PFSK-1 (cell line): ENCODE results near the gene PAK1.

Experiments
- FOXP2 ChIP-seq: optimal IDR thresholded peaks from 2 replicates; pipeline ENCODE3; 2011; ENCODE audit warnings: borderline replicate concordance, control low read depth, inconsistent platforms; ENCODE audit not compliant: insufficient read depth; ENCODE audit errors: extremely low read length, extremely low read depth
- POLR2AphosphoS5 ChIP-seq: IDR thresholded peaks from 2 replicates; pipeline ENCODE4 v1.6.1; 2012; ENCODE audit warnings: low read depth, mild to moderate bottlenecking, control low read depth, low read length, moderate library complexity
- SIN3A ChIP-seq: IDR thresholded peaks from 2 replicates; pipeline ENCODE4 v1.6.1; 2012; ENCODE audit warnings: mild to moderate bottlenecking, low read length, moderate library complexity, borderline replicate concordance; ENCODE audit not compliant: insufficient read depth
- TAF1 ChIP-seq: IDR thresholded peaks from 2 replicates; pipeline ENCODE4 v1.6.1; 2012; ENCODE audit warnings: low read length, control low read depth, borderline replicate concordance; ENCODE audit not compliant: insufficient read depth
- TF ChIP-seq, protein P1 (sequence below), 2 experiments: IDR thresholded peaks; 2 replicates each; pipeline versions ENCODE4 v1.6.1 to v1.8.0; 2011 to 2012; ENCODE audit warnings: low read depth in 2 of 2, low read length in 2 of 2, control low read depth in 1 of 2, inconsistent platforms in 1 of 2, mild to moderate bottlenecking in 1 of 2, moderate library complexity in 1 of 2; ENCODE audit not compliant: insufficient read depth in 1 of 2

The PAK1 gene

DNA sequence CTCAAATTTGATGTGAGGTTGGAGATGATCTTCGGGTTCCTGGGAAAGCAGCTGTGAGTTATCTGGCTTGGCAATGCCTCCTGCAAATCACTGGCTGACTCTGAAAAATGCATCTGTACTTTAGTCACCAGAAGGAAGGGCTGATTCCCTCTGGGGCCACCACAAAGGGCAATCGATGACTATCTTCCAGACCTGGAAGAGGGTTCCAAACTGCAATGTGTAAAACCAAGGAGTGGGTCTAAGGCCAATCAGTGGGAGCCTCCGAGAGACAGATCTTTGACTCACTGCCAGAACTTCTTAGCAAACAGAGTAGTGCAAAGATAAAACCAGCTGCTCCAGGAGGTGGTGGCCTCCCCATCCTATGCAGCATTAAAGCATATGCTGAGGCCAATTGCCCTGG, 29.1 kb upstream of the PAK1 start:
- no peak for TF ChIP-seq SIN3A
- TF ChIP-seq POLR2AphosphoS5: 0 out of 2 replicates have a peak, but pooled peaks have one; percentile 31

GRCh38 chr11:77502346-77502905, 28.5 kb upstream of the PAK1 start:
- TF ChIP-seq, protein P1, sequence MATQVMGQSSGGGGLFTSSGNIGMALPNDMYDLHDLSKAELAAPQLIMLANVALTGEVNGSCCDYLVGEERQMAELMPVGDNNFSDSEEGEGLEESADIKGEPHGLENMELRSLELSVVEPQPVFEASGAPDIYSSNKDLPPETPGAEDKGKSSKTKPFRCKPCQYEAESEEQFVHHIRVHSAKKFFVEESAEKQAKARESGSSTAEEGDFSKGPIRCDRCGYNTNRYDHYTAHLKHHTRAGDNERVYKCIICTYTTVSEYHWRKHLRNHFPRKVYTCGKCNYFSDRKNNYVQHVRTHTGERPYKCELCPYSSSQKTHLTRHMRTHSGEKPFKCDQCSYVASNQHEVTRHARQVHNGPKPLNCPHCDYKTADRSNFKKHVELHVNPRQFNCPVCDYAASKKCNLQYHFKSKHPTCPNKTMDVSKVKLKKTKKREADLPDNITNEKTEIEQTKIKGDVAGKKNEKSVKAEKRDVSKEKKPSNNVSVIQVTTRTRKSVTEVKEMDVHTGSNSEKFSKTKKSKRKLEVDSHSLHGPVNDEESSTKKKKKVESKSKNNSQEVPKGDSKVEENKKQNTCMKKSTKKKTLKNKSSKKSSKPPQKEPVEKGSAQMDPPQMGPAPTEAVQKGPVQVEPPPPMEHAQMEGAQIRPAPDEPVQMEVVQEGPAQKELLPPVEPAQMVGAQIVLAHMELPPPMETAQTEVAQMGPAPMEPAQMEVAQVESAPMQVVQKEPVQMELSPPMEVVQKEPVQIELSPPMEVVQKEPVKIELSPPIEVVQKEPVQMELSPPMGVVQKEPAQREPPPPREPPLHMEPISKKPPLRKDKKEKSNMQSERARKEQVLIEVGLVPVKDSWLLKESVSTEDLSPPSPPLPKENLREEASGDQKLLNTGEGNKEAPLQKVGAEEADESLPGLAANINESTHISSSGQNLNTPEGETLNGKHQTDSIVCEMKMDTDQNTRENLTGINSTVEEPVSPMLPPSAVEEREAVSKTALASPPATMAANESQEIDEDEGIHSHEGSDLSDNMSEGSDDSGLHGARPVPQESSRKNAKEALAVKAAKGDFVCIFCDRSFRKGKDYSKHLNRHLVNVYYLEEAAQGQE (IDR thresholded peaks at IDR 0.05; ENCODE audit: insufficient read depth in 1 of 2, low read depth in 2 of 2, low read length in 2 of 2): no peak
- no peak for TF ChIP-seq POLR2AphosphoS5
- TF ChIP-seq SIN3A: no peak
- TF ChIP-seq TAF1: no peak
- TF ChIP-seq FOXP2: no peak

DNA sequence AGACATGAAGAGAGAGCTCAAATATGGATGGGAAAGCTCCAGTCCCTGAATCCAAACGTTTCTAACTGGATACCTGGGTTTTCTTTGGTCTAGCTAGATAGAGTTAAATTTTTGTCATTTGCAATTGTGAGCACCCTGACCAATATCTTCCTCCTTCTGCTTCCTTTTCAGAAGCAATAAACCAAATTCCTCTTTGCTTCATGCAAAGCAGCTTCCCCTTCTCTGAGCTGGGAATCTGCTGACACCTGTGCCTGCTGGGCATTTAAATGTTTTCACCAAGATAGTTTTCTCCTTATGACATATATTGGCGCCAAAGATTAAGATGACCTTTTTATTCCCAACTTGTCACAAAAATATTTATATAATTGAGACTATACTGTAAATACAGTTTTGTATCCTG, 27.9 kb upstream of the PAK1 start:
- TF ChIP-seq, protein P1 (IDR thresholded peaks at IDR 0.05; ENCODE audit: insufficient read depth in 1 of 2, low read depth in 2 of 2, low read length in 2 of 2): no peak
- TF ChIP-seq TAF1: no peak
- TF ChIP-seq SIN3A: no peak

- TF ChIP-seq POLR2AphosphoS5 (no peak), TAF1 (no peak), SIN3A (no peak), FOXP2 (no peak)
- TF ChIP-seq, protein P1 (IDR thresholded peaks at IDR 0.05; ENCODE audit: insufficient read depth in 1 of 2, low read depth in 2 of 2, low read length in 2 of 2): no peak
These were observed 23.5 kb upstream of the PAK1 start for GRCh38 chr11:77497368-77497767.

DNA sequence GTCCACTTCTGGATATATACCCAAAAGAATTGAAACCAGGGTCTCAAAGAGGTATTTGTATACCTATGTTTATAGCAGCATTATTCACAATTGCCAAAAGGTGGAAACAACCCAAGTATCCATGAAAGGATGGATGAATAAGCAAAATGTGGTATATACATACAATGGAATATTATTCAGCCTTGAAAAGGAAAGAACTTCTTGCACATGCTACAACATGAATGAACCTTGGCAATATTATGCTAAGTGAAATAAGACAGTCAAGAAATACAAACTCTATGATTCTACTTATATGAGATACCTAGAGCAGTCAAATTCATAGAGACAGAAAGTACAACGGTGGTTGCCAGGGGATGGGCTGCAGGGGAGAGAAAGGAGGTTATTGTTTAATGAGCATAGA, 21.6 kb upstream of the PAK1 start:
- no peak for TF ChIP-seq POLR2AphosphoS5
- no peak for TF ChIP-seq SIN3A
- TF ChIP-seq FOXP2: no peak
- no peak for TF ChIP-seq TAF1

GRCh38 chr11:77487790-77488189, 13.9 kb upstream of the PAK1 start:
- no peak for TF ChIP-seq TAF1
- TF ChIP-seq, protein P1 (IDR thresholded peaks at IDR 0.05; ENCODE audit: insufficient read depth in 1 of 2, low read depth in 2 of 2, low read length in 2 of 2): no peak
- no peak for TF ChIP-seq POLR2AphosphoS5
- TF ChIP-seq FOXP2: no peak
- no peak for TF ChIP-seq SIN3A
